Neural cell (in vitro differentiated cells): ENCODE results near the gene BLOC1S5. TPM values are rescaled to one million over a fixed set of nuclear protein-coding genes. Genes with fewer than 3 reads are reported as not detected.
"Not testable (repeated sequence)": the region's sequence is repeated elsewhere in the genome, so short reads cannot be mapped to it uniquely, and the experiment has no call there.

Experiments
- H2AFZ ChIP-seq: fragments of 200-600, 300-800 bp; sonication (generic), shearing (Covaris generic); 2 replicates; pipeline ENCODE4 v1.6.0; 2014; ENCODE audit warnings: low read depth, mild to moderate bottlenecking, antibody characterized with exemption, low read length, moderate library complexity
- H3F3A ChIP-seq: fragments of 200-600 bp; shearing (Covaris generic); 2 replicates; pipeline ENCODE4 v1.6.1; 2016; ENCODE audit warnings: mild to moderate bottlenecking, moderate library complexity, mixed read lengths, antibody characterized with exemption, low read length; ENCODE audit not compliant: insufficient read depth, poor library complexity, severe bottlenecking
- H3K27ac ChIP-seq: fragments of 200-600, 300-800 bp; sonication (generic), shearing (Covaris generic); 2 replicates; pipeline ENCODE4 v1.5.1; 2014; ENCODE audit warnings: mild to moderate bottlenecking, low read length, moderate library complexity
- H3K27me3 ChIP-seq: fragments of 300-800, 200-600 bp; sonication (generic), shearing (Covaris generic); 2 replicates; pipeline ENCODE4 v1.6.0; 2014; ENCODE audit warnings: mild to moderate bottlenecking, low read depth, low read length, moderate library complexity; ENCODE audit not compliant: insufficient read depth
- H3K36me3 ChIP-seq: fragments of 300-800, 200-600 bp; sonication (generic), shearing (Covaris generic); 2 replicates; pipeline ENCODE4 v1.5.1; 2014; ENCODE audit warnings: mild to moderate bottlenecking, antibody characterized with exemption, low read length, moderate library complexity; ENCODE audit not compliant: insufficient read depth
- H3K4me2 ChIP-seq: fragments of 300-800, 200-600 bp; sonication (generic), shearing (Covaris generic); 2 replicates; pipeline ENCODE4 v1.6.0; 2014; ENCODE audit warnings: mild to moderate bottlenecking, low read length
- H3K4me3 ChIP-seq: fragments of 300-800, 200-600 bp; sonication (generic), shearing (Covaris generic); 2 replicates; pipeline ENCODE4 v1.5.1; 2014; ENCODE audit warnings: mild to moderate bottlenecking, low read length, moderate library complexity
- H3K79me2 ChIP-seq: fragments of 200-600 bp; shearing (Covaris generic); replicated peaks from 2 replicates; pipeline ENCODE4 v1.6.0; 2014; ENCODE audit warnings: mild to moderate bottlenecking, low read length, moderate library complexity; ENCODE audit not compliant: insufficient read depth
- H3K9ac ChIP-seq: fragments of 300-800, 200-600 bp; sonication (generic), shearing (Covaris generic); 2 replicates; pipeline ENCODE4 v1.6.1; 2016; ENCODE audit warnings: mild to moderate bottlenecking, low read length, mixed read lengths
- H3K9me2 ChIP-seq: fragments of 200-600 bp; shearing (Covaris generic); 2 replicates; pipeline ENCODE4 v1.6.1; 2016; ENCODE audit warnings: mild to moderate bottlenecking, low read length, mixed read lengths; ENCODE audit not compliant: insufficient read depth
- H3K9me3 ChIP-seq: fragments of 200-600, 300-800 bp; sonication (generic), shearing (Covaris generic); 2 replicates; pipeline ENCODE4 v1.6.1; 2016; ENCODE audit warnings: mild to moderate bottlenecking, mixed run types, low read length, moderate library complexity, mixed read lengths
- H4K20me1 ChIP-seq: fragments of 200-600 bp; shearing (Covaris generic); 2 replicates; pipeline ENCODE4 v1.6.1; 2016; ENCODE audit warnings: mild to moderate bottlenecking, mixed run types; ENCODE audit not compliant: insufficient read depth
- EP300 ChIP-seq: fragments of 450-650 bp; conservative IDR thresholded peaks from 2 replicates; pipeline ENCODE4 v1.6.1; 2014; ENCODE audit warnings: antibody characterized with exemption, mild to moderate bottlenecking, moderate library complexity; ENCODE audit not compliant: poor library complexity, severe bottlenecking
- EZH2 ChIP-seq: fragments of 200-600, 300-800 bp; shearing (Covaris generic), sonication (generic); IDR thresholded peaks from 2 replicates; pipeline ENCODE4 v1.6.1; 2014; ENCODE audit warnings: antibody characterized with exemption, low read length, borderline replicate concordance, mild to moderate bottlenecking; ENCODE audit not compliant: insufficient read depth, poor library complexity, severe bottlenecking
- MXI1 ChIP-seq: fragments of 450-650 bp; conservative IDR thresholded peaks from 2 replicates; pipeline ENCODE4 v1.6.1; 2014; ENCODE audit warnings: antibody characterized with exemption, mild to moderate bottlenecking; ENCODE audit not compliant: poor library complexity, severe bottlenecking
- POLR2AphosphoS5 ChIP-seq: IDR thresholded peaks from 2 replicates; pipeline ENCODE4 v1.6.1; 2012
- RAD21 ChIP-seq: fragments of 450-650 bp; conservative IDR thresholded peaks from 2 replicates; pipeline ENCODE4 v1.6.1; 2014; ENCODE audit warnings: antibody characterized with exemption, mild to moderate bottlenecking, moderate library complexity
- SMC3 ChIP-seq: fragments of 450-650 bp; conservative IDR thresholded peaks from 2 replicates; pipeline ENCODE4 v1.6.1; 2014; ENCODE audit warnings: antibody characterized with exemption, mild to moderate bottlenecking, moderate library complexity; ENCODE audit not compliant: poor library complexity
- TAF1 ChIP-seq: IDR thresholded peaks from 2 replicates; pipeline ENCODE4 v1.6.1; 2012; ENCODE audit warnings: low read depth
- polyA plus RNA-seq: library from polyadenylated mRNA; depleted of rRNA; stranded (reverse); fragments of >200 nt; gene quantifications from 2 replicates; pipeline ENCODE4 v1.2.3, GENCODE V29; 2014
- TF ChIP-seq, protein P1 (sequence below): IDR thresholded peaks from 2 replicates; pipeline ENCODE4 v1.6.1; 2012; ENCODE audit warnings: borderline replicate concordance
- TF ChIP-seq, protein P2 (sequence below): fragments of 450-650 bp; IDR thresholded peaks from 2 replicates; pipeline ENCODE4 v1.5.1; 2014; ENCODE audit warnings: antibody characterized with exemption, mild to moderate bottlenecking, moderate library complexity; ENCODE audit not compliant: poor library complexity, severe bottlenecking

Gene BLOC1S5
- polyA plus RNA-seq, 1 donor from 2014 or later, result 12.2 TPM

DNA sequence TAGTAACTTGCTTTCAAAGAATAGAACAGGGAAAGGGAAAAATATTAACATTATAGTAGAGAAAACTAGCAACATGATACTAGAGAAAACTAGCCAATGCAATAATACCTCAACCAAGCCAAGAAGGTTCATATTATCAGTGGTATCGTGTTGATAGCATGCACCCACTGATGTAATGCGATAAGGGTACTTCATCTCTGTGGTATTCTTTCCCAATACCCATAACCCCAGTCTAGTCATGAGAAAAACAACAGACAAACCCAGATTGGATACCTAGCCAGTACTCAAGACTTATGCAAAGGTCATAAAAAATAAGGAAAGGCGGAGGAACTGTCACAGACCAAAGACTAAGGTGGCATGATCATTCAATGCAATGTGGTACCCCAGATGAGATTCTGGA is 21.0 kb downstream of the BLOC1S5 start:
- Histone ChIP-seq H3K9me3 (no peaks in the 10 kb centered on the region), H3K4me2 (no peak overlapping the region), H4K20me1 (no peaks in the 10 kb centered on the region), H3K36me3 (peaks cover 12% of the 10 kb centered on the region), H3F3A (no peaks in the 10 kb centered on the region), H3K4me3 (no peak overlapping the region), H3K9me2 (no peaks in the 10 kb centered on the region), H2AFZ (no peak overlapping the region), H3K9ac (no peak overlapping the region), H3K79me2 (no peaks in the 10 kb centered on the region), H3K27ac (no peak overlapping the region), H3K27me3 (no peaks in the 10 kb centered on the region)
- TF ChIP-seq MXI1 (no peak), SMC3 (no peak), EP300 (no peak), RAD21 (no peak), TAF1 (no peak), EZH2 (no peak), POLR2AphosphoS5 (no peak)
- TF ChIP-seq, protein P1, sequence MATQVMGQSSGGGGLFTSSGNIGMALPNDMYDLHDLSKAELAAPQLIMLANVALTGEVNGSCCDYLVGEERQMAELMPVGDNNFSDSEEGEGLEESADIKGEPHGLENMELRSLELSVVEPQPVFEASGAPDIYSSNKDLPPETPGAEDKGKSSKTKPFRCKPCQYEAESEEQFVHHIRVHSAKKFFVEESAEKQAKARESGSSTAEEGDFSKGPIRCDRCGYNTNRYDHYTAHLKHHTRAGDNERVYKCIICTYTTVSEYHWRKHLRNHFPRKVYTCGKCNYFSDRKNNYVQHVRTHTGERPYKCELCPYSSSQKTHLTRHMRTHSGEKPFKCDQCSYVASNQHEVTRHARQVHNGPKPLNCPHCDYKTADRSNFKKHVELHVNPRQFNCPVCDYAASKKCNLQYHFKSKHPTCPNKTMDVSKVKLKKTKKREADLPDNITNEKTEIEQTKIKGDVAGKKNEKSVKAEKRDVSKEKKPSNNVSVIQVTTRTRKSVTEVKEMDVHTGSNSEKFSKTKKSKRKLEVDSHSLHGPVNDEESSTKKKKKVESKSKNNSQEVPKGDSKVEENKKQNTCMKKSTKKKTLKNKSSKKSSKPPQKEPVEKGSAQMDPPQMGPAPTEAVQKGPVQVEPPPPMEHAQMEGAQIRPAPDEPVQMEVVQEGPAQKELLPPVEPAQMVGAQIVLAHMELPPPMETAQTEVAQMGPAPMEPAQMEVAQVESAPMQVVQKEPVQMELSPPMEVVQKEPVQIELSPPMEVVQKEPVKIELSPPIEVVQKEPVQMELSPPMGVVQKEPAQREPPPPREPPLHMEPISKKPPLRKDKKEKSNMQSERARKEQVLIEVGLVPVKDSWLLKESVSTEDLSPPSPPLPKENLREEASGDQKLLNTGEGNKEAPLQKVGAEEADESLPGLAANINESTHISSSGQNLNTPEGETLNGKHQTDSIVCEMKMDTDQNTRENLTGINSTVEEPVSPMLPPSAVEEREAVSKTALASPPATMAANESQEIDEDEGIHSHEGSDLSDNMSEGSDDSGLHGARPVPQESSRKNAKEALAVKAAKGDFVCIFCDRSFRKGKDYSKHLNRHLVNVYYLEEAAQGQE, result no peak
- TF ChIP-seq, protein P2, sequence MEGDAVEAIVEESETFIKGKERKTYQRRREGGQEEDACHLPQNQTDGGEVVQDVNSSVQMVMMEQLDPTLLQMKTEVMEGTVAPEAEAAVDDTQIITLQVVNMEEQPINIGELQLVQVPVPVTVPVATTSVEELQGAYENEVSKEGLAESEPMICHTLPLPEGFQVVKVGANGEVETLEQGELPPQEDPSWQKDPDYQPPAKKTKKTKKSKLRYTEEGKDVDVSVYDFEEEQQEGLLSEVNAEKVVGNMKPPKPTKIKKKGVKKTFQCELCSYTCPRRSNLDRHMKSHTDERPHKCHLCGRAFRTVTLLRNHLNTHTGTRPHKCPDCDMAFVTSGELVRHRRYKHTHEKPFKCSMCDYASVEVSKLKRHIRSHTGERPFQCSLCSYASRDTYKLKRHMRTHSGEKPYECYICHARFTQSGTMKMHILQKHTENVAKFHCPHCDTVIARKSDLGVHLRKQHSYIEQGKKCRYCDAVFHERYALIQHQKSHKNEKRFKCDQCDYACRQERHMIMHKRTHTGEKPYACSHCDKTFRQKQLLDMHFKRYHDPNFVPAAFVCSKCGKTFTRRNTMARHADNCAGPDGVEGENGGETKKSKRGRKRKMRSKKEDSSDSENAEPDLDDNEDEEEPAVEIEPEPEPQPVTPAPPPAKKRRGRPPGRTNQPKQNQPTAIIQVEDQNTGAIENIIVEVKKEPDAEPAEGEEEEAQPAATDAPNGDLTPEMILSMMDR, result no peak

DNA sequence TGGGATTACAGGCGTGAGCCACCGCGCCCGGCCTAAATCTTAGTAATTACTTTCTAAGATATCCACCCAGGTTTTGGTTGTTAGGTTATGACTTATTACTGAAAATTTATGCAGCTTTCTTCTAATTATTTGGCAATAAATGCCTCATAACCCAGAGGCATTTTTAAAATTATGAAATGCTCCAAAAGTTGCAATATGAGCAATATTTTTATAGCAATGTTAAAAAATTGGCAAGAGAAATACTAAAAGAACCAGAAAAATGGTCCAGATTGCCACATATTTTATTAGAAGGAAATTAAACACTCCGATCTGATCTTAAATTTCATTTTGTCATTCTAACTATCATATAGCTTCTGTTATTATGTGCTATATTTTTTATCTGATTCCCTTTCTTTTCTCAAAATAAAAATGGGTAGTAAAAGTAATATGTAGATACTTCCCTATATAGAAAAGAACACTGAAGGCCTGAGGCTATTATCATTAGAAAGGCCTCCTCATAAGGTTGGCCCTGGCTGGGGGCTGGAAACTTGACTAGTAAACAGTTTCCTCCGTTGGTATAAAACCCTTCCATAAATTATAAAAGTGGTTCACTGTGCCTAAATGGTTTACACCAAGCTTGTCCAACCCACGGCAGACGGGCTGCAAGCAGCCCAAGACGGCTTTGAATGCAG is 22.1 kb downstream of the BLOC1S5 start:
- TF ChIP-seq RAD21 (no peak), TAF1 (no peak), MXI1 (no peak), EZH2 (no peak), EP300 (no peak), POLR2AphosphoS5 (no peak), SMC3 (no peak)
- TF ChIP-seq, protein P1, result no peak
- TF ChIP-seq, protein P2, result no peak
- no peak overlapping the region for H3K4me3 ChIP-seq
- H3K4me2 ChIP-seq, result no peak overlapping the region
- H3K27me3 ChIP-seq, result no peaks in the 10 kb centered on the region
- H3K27ac ChIP-seq, result no peak overlapping the region
- H3K36me3 ChIP-seq, result peaks cover 12% of the 10 kb centered on the region
- no peak overlapping the region for H2AFZ ChIP-seq
- H3K9ac ChIP-seq, result no peak overlapping the region
- H3K9me3 ChIP-seq, result no peaks in the 10 kb centered on the region
- H3K79me2 ChIP-seq, result no peaks in the 10 kb centered on the region
- H3K9me2 ChIP-seq, result no peaks in the 10 kb centered on the region
- no peaks in the 10 kb centered on the region for H3F3A ChIP-seq
- H4K20me1 ChIP-seq, result no peaks in the 10 kb centered on the region

DNA sequence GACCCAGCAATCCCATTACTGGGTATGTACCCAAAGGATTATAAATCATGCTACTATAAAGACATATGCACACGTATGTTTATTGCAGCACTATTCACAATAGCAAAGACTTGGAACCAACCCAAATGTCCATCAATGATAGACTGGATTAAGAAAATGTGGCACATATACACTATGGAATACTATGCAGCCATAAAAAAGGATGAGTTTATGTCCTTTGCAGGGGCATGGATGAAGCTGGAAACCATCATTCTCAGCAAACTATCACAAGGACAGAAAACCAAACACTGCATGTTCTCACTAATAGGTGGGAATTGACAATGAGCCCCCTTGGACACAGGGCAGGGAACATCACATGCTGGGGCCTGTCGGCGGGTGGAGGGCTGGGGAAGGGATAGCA is 30.1 kb downstream of the BLOC1S5 start:
- not testable (repeated sequence) for H3K27ac ChIP-seq, H2AFZ ChIP-seq, H3K27me3 ChIP-seq, H4K20me1 ChIP-seq, H3K9ac ChIP-seq, H3K4me3 ChIP-seq, H3F3A ChIP-seq, H3K79me2 ChIP-seq, H3K36me3 ChIP-seq, H3K9me2 ChIP-seq, H3K4me2 ChIP-seq, H3K9me3 ChIP-seq
